Stimulated activated CD8-positive, alpha-beta memory T cell treated with anti-CD3 and anti-CD28 coated beads, Interleukin-15, amount 100 ng/mL, for 1 hour (primary cell): Measurements from ENCODE around the gene STK33.

Experiments
- DNase-seq: peaks from one replicate; pipeline ENCODE4 v3.0.0-alpha.2; 2020; ENCODE audit warnings: low read depth

STK33 gene

DNA sequence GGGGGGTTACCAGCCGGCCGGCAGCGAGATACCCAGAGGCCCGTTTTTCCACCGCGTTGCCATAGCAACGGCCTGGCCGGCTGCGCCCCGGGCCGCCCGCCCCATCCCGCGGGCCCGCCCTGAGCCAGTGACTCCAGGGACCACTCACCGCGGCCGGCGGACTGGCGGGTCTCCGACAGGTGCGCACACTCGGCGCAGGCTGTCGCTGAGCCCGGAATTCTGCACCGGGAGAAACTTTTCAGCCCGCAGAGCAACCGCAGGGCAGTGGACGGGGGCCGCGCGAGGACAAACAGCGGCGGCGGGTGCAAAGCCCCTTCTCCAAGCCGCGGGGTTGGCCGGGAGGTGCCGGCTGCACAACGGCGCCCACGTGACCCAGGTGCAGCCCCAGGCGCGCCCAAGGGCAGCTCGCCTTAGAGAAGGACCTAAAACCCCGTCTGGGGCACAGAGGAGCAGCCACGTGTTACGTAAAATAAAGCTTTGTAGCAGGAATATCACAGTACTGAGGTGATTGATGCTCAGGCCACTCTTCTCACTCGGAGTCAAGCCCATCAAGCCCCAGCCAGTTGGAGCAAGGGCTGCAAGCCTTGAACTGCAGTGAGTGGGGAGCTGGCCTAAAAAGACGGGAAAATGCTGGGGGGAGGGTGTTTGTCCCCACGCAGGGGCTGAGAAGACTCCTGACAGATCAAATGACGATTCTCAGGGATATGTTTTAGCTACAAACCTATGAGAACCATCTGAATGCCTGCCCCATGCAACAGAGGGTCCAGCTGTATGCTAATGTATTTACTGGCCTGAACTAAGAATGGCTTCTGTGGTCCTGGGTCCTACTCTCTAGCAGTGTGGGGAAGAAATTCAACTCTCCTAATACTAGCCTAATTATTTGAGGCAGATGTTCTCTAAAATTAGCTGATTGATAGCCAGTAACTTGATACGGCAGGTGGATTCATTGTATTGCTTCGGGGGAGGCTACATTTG, at the start of gene STK33:
Gene STK33, minus strand, starts transcription at position 294 of the 975 bp plus-strand sequence. CDS start 119,323 bp downstream, outside the sequence.
- no peak for DNase-seq

DNA sequence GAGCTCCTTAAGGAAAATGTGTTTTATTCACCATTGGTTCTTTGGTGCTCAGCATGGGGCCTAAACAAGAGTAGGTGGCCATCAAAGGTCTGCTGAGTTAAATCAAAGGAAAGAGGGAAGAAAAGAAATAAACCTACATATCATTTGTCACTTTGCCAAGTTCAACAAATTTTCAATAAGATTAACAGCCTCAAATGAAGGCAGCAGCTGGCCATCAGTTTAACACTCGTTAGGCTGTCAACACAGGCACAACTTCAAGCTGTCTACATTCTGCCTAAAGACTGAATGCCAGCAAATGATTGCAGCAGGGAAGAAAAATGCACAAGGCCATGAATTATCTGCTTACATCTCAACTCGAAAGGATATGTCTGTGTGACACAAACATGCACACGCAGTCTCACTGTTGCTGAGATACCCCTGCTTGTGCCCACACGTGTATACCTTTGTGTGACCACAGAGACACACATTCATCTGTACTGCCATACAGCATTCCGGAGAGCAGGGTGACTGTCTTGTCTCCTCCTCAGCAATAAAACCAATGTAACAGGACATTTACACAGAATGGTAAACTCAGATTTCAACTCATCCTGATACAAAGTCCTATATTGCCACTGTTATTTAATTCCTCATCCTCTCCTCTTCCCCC, 48.3 kb upstream of the STK33 start:
- no peak for DNase-seq

DNA sequence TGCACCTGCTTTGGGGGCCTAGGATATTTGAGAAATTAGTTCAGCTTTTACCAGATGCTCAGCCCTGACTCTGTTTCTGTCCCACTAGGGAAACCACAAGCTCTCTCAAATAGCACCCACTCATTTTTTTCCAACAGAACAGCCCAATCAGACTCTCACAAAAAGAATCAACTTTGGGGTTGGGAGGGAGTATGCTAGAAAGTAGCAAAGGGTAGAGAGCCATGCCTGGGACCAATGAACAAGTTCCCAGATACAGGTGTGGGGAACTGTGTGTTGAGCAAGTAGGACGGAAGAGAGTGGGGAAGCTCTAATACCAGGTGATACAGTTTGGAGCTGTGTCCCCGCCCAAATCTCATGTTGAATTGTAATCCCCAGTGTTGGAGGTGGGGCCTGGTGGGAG, 47.3 kb upstream of the STK33 start:
- no peak for DNase-seq

DNA sequence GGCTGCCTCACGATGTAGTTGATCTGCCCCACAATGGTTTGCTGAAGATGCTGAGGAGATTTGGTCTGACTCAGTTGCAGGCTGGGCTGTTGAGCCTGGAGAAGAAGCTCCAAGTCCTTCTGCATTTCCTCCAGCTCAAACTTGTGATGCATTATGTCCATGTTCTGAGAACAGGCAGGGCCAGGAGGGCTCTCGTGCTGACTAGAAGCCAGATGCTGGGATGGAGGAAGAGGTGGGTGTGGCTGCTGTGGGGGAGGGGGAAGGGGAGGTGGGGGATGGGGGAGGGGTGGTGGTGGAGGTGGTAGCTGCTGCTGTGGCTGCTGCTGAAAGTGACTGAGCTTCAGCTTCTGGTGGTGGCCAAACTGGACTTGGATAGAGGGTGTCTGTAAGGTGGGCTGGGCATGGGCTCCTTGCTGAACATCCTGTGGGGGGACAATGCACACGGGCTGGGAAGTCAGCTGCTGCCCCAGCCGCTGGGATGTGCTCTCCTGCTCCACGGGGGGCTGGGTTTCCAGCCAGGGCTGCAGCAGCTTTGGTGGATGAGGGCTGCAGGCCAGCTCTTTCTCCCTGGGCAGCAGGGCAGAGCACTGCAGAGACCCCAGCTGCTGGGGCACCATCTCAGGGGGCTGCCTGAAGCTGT, 46.4 kb upstream of the STK33 start:
- DNase-seq: no peak

DNA sequence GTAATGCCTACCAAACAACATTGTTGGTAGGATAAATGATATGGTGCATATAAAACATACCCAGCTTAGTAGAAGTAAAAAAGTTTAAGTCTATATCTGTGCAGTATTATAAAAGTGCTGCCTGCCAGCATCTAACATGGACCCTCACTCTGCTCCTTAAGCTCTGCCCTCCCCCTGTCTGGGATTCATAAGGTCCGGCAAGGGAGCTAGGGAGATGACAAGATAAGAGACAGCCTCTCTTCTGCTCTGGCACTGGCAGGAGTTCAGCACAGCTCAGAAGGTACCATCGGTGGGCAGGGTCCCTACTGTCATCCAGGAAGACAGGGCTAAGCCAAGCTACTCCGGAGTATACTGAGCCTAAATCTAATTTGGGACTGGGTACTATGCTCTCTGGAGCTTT, 45.6 kb upstream of the STK33 start:
- no peak for DNase-seq

DNA sequence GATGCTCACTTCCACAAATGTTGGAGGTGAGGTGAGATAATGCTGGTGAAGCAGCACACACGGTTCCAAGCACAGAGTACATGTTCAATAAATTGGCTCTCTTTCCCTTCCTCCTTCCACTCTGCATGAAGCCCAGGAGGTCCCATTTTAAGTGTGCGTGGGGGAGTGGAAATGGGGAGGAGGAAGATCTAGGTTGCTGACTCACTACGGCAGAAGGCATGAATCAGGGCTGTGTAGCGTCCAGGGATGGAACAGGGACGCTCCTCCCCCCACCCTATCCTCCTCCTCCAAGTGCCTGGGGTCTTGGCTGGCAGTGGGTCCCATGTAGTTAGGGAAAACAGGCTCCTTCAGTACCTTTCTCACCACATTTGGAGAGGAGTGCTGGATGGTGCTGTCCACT, 44.3 kb upstream of the STK33 start:
- no peak for DNase-seq

DNA sequence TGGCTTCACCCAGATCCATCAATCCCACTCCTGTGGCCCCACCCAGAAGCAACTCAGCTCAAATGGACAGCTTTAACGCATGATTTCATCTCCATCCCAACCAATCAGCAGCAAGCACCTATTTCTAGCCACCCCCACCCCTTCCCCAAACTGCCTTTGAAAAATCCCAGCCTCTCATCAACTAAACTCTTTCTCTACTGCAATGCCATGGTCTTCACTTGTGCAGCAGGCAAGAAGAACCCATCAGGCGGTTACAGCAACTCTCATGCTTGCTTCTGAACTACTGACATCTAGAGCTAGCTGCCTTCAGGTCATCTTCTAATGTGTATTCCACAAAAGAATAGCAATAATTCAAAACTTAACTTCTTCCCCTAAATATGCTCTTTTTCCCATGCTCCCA, 42.1 kb upstream of the STK33 start:
- no peak for DNase-seq

DNA sequence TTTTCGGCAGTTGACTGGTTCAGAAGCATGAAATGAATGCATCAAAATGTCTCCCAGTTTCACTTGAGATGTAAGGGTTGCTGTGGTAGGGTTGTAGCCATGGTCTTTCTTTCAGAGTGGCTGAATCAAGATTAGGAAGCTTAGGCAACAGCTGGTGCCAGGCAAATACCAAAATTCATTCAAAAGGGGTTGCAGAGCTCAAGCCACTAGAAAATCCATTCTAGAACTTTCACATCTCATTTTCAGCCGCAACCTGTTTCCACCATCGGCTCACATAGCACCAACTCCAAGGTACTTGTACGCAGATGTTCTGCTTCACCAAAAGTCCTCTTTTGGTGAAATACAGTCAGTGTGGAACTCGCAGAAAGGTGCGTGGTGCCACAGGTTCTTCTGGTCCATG, 40.5 kb upstream of the STK33 start:
- no peak for DNase-seq

DNA sequence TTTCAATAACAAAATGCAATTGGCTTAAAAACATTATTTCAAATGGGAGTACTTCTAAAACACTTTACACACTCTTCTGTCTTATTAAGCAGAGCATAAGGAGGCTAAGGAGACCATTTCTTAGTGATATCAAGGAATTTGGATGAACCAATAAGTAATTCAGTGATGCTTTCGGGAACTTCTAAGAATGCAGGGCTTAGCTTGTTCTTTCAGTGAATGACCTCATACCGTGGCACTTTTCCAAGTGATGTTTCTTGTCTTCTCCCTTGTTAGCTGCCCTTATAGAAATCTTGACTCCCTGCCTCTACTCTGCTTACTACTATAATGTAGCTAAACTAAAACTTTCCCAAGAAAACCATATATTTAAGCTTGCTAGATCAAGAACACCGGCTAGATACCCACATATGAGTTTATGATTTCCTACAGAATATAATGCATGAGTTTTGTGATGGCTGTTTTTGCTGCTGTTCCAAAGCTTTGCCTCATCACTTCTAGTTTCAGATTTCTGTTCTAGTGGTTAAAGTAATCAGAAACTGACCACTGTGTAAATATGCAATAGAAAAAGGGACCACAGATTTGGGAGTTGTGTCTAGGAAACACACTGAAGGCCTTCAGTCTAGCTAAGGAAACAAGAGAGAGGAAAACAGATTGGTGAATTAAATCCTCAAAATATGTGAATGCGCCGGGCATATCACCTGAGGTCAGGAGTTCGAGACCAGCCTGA, 37.5 kb upstream of the STK33 start:
- DNase-seq: no peak

DNA sequence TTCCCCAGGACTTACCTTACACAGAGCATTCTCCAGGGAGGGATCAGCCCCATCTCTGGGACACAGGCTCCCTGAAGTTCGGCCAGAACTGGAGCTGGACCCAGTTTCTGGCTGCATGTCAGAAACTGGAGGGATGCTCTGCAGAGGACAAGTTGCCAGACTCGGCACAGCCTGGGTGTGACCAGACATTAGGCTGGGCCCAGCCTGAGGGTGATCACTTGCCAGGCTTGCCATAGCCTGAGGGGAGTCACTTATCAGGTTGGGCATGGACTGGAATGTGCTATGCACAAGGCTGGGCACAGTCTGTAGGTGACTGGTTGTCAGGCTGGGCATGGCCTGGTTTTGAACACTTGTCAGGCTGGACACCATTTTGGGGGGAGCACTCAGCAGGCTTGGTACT, 30.7 kb upstream of the STK33 start:
- DNase-seq: no peak

DNA sequence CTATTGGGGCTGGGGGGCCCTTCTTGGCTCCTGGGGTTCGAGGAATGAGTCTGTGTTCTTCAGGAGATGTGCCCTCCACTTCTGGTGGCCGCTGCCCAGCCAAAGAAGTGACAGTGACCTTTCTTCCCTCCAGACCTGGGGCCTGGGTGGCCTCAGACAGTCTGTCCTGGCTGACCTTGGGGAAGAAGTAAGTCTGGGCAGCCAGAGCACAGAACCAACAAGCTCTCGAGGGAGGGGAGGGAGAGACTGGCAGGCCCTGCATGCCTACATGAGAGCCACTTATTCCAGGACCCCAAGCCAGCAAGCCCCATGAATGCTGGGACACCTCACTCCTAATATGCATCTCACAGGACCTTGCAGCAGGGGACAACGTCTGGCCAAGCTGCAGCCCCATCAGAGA, 27.1 kb upstream of the STK33 start:
- DNase-seq: no peak

DNA sequence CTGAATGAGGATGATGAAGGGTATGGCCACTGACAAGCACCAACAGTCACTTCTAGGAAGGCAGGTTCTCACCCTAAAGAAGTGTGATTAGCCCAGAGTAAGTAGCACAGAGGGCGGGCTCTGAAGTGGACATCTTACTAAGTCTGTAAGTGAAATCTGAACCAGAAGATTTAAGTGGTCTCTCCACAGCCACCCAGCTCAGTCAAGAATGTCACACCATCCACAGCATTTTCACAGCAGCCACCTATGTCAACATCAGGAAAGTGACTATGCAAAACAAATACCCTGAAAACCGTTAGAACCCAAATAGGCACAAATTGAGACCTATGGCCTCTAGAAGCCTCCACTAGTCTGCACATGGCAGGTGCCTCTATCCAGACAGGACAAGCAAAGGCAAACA, 23.0 kb upstream of the STK33 start:
- no peak for DNase-seq

DNA sequence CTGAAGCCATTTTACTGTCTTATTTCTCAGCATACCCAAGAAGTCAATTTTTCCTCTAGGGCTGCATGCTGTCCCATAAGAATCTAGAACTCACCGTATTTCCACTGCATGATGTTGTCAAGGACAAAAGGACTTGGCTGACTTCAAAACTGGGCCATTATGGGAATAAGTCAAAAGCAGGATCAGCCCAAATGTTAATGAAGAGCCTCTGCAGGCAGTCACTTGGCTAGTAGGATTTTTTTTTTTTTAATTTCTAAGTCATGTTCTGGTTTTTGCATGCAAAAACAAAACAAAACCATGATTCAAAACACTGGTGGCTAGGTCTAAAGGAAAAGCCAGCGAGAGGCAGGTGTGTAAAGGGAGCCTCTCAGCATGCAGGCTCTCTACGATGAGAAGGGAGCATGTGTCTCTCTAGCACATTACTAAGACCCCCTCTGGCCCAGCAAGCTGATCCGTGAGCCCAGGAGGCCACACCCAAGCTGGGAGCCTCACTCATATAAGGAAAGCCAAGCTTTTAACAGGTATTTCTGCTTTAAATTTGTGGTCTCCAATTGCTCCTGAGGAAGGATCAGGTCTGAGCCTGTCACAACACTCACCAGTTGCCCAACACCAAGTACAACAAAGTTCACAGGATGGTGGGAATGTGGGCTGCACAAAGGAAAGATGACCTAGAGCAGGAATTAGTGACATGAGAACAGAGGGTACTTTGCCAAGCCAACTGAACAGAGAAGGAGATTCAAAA, 21.4 kb upstream of the STK33 start:
- no peak for DNase-seq

DNA sequence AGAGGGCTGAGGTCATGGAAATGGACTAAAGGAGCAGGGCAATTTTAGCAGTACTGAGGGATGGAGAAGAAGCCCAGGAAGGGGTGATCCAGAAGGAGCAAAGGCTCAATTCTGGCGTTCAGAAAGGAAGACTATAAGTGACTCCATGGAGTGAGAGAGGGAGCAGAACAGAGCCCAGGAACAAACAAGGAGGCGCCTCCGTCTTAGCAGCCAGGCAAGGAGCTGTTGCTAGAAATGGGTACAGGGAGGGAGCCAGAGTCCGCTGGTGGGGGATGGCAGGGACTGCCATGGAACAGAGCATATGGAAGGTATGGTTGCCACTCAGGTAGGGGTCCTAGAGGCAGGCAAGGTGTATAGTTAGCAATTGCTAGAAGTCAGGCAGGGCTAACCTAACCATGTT, 20.5 kb upstream of the STK33 start:
- DNase-seq: no peak

DNA sequence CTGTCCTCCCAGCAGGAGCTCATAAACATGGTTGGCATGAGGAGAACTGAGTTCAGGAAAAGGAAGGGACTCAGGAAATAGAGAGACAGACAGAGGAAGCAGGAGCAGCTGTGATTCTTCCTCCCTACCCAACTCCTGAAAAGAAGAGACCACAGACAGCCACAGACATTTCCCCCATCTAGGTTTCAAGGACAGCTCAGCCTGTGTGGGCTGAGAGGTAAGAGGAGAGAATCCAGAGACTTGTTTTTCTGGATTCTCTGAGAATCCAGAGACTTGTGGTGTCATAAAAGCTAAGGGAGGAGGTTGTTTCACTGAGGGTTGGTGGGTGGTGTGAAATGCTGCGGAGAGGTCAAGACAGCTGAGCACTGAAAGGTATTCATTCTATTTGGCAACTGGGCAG, 19.0 kb upstream of the STK33 start:
- DNase-seq: no peak

DNA sequence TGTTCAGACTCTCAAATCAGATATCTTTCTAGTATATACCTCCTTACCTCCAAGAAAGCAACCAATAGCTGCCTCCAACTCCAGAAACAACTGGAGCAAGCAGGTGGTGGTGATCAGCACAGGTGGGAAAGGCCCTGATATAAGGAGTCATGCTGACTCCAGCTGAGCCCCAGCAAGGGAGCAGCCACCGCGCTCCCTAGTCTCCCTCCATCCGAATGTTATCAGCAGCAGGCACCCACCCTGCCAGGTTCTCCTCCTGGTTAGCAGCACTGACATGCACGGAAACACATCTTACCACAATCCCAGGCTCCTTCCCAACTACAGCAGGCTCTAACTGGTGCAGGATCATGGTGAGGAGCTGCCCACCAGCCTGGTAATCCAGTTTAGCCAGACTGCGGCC, 18.5 kb upstream of the STK33 start:
- DNase-seq: no peak

DNA sequence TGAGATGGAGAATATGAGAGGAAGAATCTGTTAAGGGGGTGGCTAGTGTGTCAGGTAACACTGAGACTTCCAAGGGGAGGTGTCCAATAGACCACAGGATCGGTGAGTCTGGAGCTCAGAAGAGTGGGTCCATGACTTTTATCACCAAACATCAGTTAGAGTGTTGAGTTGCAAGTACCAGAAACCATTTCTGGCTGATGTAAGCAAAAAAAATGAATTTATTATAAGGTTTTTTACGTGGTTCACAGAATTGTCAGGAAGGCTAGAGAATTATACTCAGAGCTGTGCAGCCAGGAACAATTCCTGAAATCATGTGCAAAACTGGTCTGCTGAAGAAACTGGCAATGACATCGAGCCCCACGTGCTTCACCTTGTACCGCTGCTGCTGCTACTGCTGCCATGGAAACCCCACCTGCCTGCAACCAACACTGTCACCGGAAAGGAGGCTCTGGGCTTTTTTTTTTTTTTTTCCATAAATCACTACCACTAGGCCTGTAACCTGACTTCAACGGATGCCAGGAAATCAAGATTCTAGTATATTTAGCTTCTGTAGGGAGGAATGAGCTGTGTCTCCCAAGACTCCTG, 16.6 kb upstream of the STK33 start:
- DNase-seq: no peak

DNA sequence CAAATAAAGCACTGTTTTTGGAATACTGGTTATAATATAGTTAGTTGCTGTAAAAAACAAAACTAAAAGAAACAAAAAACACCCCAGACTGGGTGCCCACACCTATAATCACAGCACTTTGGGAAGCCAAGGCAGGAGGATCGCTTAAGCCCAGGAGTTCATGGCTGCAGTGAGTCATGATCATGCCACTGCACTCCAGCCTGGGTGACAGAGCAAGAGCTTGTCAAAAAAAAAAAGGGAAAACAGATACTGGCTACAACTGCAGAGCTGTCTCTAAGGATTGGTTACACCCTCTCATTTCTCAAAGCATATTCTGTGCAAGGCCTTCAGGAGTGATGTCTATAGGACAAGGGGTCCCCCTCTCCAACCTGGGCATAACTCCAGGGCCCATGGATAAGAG, 14.6 kb upstream of the STK33 start:
- DNase-seq: no peak

DNA sequence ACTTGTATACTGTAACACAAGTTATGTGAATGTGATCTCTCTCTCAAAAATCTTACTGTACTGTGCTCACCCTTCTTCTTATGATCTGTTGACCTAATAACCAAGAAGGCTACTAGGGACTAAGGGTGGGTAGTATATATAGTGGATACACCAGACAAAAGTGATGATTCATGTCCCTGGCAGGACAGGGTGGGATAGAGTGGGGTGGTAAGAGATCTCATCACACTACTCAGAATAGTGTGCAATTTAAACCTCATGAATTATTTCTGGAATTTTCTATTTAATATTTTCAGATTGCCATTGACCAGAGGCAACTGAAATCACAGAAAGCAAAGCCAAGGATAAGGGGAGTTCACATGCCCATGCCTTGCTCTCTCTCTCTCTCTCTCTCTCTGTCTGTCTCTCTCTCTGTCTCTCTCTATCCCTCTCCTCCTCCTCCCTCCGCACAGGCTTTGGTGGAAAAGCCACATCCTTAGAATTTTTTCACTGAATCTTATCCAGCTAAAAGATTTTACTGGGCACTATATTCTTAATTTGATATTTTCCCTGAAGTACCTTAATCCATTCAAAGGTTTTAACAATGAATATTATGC, 12.0 kb upstream of the STK33 start:
- DNase-seq: no peak

DNA sequence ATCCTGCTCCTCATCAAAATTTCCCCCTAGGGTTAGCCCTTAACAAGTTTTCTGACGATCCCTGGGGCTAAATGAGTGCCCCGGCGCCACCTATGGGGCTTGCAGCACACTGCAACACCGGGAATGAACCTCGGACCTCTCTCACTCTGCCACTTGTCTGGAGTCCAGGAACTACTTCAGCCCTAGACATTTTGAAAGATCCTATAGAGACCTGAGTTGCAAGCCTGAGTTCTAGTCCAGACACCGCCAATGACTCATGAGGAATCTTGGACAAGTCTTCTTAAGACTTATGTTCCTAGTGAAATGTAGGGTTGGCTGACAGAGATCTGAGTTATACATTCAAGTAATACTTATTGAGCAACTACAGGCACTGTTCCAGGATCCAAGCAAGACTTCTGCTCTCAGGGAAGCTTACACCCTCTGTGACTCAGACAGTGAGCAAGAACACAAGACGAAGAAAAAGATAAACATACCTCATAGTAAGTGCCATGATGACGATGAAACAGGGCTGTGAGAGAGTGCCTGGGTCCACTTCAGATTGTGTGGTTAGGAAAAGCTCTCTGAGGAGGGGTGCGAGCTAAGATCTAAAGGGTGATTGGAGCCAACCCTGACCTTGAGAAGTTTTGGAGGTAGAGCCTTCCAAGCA, 10.2 kb upstream of the STK33 start:
- no peak for DNase-seq
